Neural cell (in vitro differentiated cells): Measurements from ENCODE around the gene GGA1.

ENCODE experiments used
- CTCF ChIP-seq: fragments of 450-650 bp; IDR thresholded peaks from 2 replicates; pipeline ENCODE4 v1.5.1; 2014; ENCODE audit warnings: antibody characterized with exemption, mild to moderate bottlenecking, moderate library complexity; ENCODE audit not compliant: poor library complexity, severe bottlenecking
- EP300 ChIP-seq: fragments of 450-650 bp; conservative IDR thresholded peaks from 2 replicates; pipeline ENCODE4 v1.6.1; 2014; ENCODE audit warnings: antibody characterized with exemption, mild to moderate bottlenecking, moderate library complexity; ENCODE audit not compliant: poor library complexity, severe bottlenecking
- EZH2 ChIP-seq: fragments of 200-600, 300-800 bp; shearing (Covaris generic), sonication (generic); IDR thresholded peaks from 2 replicates; pipeline ENCODE4 v1.6.1; 2014; ENCODE audit warnings: antibody characterized with exemption, low read length, borderline replicate concordance, mild to moderate bottlenecking; ENCODE audit not compliant: insufficient read depth, poor library complexity, severe bottlenecking
- MXI1 ChIP-seq: fragments of 450-650 bp; conservative IDR thresholded peaks from 2 replicates; pipeline ENCODE4 v1.6.1; 2014; ENCODE audit warnings: antibody characterized with exemption, mild to moderate bottlenecking; ENCODE audit not compliant: poor library complexity, severe bottlenecking
- POLR2AphosphoS5 ChIP-seq: IDR thresholded peaks from 2 replicates; pipeline ENCODE4 v1.6.1; 2012
- REST ChIP-seq: IDR thresholded peaks from 2 replicates; pipeline ENCODE4 v1.6.1; 2012; ENCODE audit warnings: borderline replicate concordance
- SMC3 ChIP-seq: fragments of 450-650 bp; conservative IDR thresholded peaks from 2 replicates; pipeline ENCODE4 v1.6.1; 2014; ENCODE audit warnings: antibody characterized with exemption, mild to moderate bottlenecking, moderate library complexity; ENCODE audit not compliant: poor library complexity
- TAF1 ChIP-seq: IDR thresholded peaks from 2 replicates; pipeline ENCODE4 v1.6.1; 2012; ENCODE audit warnings: low read depth

- no peak for TF ChIP-seq CTCF
- no peak for TF ChIP-seq SMC3
- no peak for TF ChIP-seq EZH2
- TF ChIP-seq REST: no peak
- TF ChIP-seq MXI1: no peak
- no peak for TF ChIP-seq EP300
- no peak for TF ChIP-seq POLR2AphosphoS5
- TF ChIP-seq TAF1: no peak
These were observed 69.7 kb downstream of the GGA1 start for GRCh38 chr22:37678372-37678771.
